ENCODE measurements around the gene FOXN3.

FOXN3 gene

GRCh38 chr14:89186856-89187376, 230.1 kb downstream of the FOXN3 start:
- H3K27me3 Mint-ChIP-seq: no peaks in the 10 kb centered on the region
- peaks cover 51% of the 10 kb centered on the region for H3K36me3 Mint-ChIP-seq (ENCODE audit: low read depth)
- no peak overlapping the region for H3K4me3 Mint-ChIP-seq
- H3K9me3 Mint-ChIP-seq: no peaks in the 10 kb centered on the region
- H3K4me1 Mint-ChIP-seq (ENCODE audit: low read depth): peaks cover 14% of the 10 kb centered on the region
- DNase-seq: no peak
- peak overlapping the region; percentile 42 for H3K27ac Mint-ChIP-seq

- Mint-ChIP-seq H3K4me1 (ENCODE audit: low read depth) (peaks cover 14% of the 10 kb centered on the region), H3K36me3 (ENCODE audit: low read depth) (peaks cover 53% of the 10 kb centered on the region), H3K4me3 (no peak overlapping the region), H3K9me3 (no peaks in the 10 kb centered on the region), H3K27me3 (no peaks in the 10 kb centered on the region), H3K27ac (peak overlapping the region; percentile 42)
- no peak for DNase-seq
Observed at GRCh38 chr14:89185919-89186855, 230.8 kb downstream of the FOXN3 start.

- peak overlapping the region; percentile 2 for H3K27ac Mint-ChIP-seq
- H3K27me3 Mint-ChIP-seq: no peaks in the 10 kb centered on the region
- no peaks in the 10 kb centered on the region for H3K9me3 Mint-ChIP-seq
- peaks cover 10% of the 10 kb centered on the region for H3K4me1 Mint-ChIP-seq (ENCODE audit: low read depth)
- H3K36me3 Mint-ChIP-seq (ENCODE audit: low read depth): peaks cover 53% of the 10 kb centered on the region
- no peak for DNase-seq
- H3K4me3 Mint-ChIP-seq: no peak overlapping the region
Observed at GRCh38 chr14:89184952-89185351, 232.1 kb downstream of the FOXN3 start.

GRCh38 chr14:89182326-89182725, 234.7 kb downstream of the FOXN3 start:
- Mint-ChIP-seq H3K4me1 (ENCODE audit: low read depth) (peaks cover 19% of the 10 kb centered on the region), H3K4me3 (no peak overlapping the region), H3K9me3 (no peaks in the 10 kb centered on the region), H3K36me3 (ENCODE audit: low read depth) (peaks cover 47% of the 10 kb centered on the region), H3K27me3 (no peaks in the 10 kb centered on the region), H3K27ac (no peak overlapping the region)
- no peak for DNase-seq

GRCh38 chr14:89180546-89180945, 236.5 kb downstream of the FOXN3 start:
- Mint-ChIP-seq H3K36me3 (ENCODE audit: low read depth) (peaks cover 49% of the 10 kb centered on the region), H3K4me1 (ENCODE audit: low read depth) (peaks cover 12% of the 10 kb centered on the region), H3K9me3 (no peaks in the 10 kb centered on the region), H3K4me3 (no peak overlapping the region), H3K27me3 (no peaks in the 10 kb centered on the region), H3K27ac (no peak overlapping the region)
- DNase-seq: no peak

- Mint-ChIP-seq H3K4me3 (no peak overlapping the region), H3K27ac (peak overlapping the region; percentile 22), H3K9me3 (no peaks in the 10 kb centered on the region), H3K27me3 (no peaks in the 10 kb centered on the region), H3K4me1 (ENCODE audit: low read depth) (peaks cover 12% of the 10 kb centered on the region), H3K36me3 (ENCODE audit: low read depth) (peaks cover 49% of the 10 kb centered on the region)
- DNase-seq: no peak
Observed at GRCh38 chr14:89179891-89180404, 237.1 kb downstream of the FOXN3 start.

- Mint-ChIP-seq H3K4me3 (no peak overlapping the region), H3K27ac (peak overlapping the region; percentile 35), H3K4me1 (ENCODE audit: low read depth) (peaks cover 12% of the 10 kb centered on the region), H3K27me3 (no peaks in the 10 kb centered on the region), H3K9me3 (no peaks in the 10 kb centered on the region), H3K36me3 (ENCODE audit: low read depth) (peaks cover 59% of the 10 kb centered on the region)
- DNase-seq: no peak
Observed at GRCh38 chr14:89178800-89179535, 238.1 kb downstream of the FOXN3 start.

- Mint-ChIP-seq H3K36me3 (ENCODE audit: low read depth) (peaks cover 60% of the 10 kb centered on the region), H3K4me3 (no peak overlapping the region), H3K9me3 (no peaks in the 10 kb centered on the region), H3K27me3 (no peaks in the 10 kb centered on the region), H3K4me1 (ENCODE audit: low read depth) (peaks cover 12% of the 10 kb centered on the region), H3K27ac (no peak overlapping the region)
- DNase-seq: no peak
Observed at GRCh38 chr14:89178376-89178775, 238.7 kb downstream of the FOXN3 start.

- no peaks in the 10 kb centered on the region for H3K27me3 Mint-ChIP-seq
- no peak overlapping the region for H3K4me3 Mint-ChIP-seq
- no peak overlapping the region for H3K27ac Mint-ChIP-seq
- peaks cover 7% of the 10 kb centered on the region for H3K9me3 Mint-ChIP-seq
- H3K36me3 Mint-ChIP-seq (ENCODE audit: low read depth): peaks cover 76% of the 10 kb centered on the region
- H3K4me1 Mint-ChIP-seq (ENCODE audit: low read depth): peaks cover 12% of the 10 kb centered on the region
- no peak for DNase-seq
Observed at GRCh38 chr14:89175881-89176799, 240.9 kb downstream of the FOXN3 start.

- no peak overlapping the region for H3K4me3 Mint-ChIP-seq
- peaks cover 7% of the 10 kb centered on the region for H3K4me1 Mint-ChIP-seq (ENCODE audit: low read depth)
- H3K9me3 Mint-ChIP-seq: peaks cover 11% of the 10 kb centered on the region
- H3K27ac Mint-ChIP-seq: no peak overlapping the region
- DNase-seq: no peak
- H3K36me3 Mint-ChIP-seq (ENCODE audit: low read depth): peaks cover 94% of the 10 kb centered on the region
- H3K27me3 Mint-ChIP-seq: no peaks in the 10 kb centered on the region
Observed at GRCh38 chr14:89171628-89172027, 245.4 kb downstream of the FOXN3 start.

- Mint-ChIP-seq H3K27me3 (no peaks in the 10 kb centered on the region), H3K9me3 (peaks cover 11% of the 10 kb centered on the region), H3K27ac (no peak overlapping the region), H3K36me3 (ENCODE audit: low read depth) (peaks cover 94% of the 10 kb centered on the region), H3K4me3 (no peak overlapping the region), H3K4me1 (ENCODE audit: low read depth) (peaks cover 8% of the 10 kb centered on the region)
- DNase-seq: no peak
Observed at GRCh38 chr14:89171168-89171567, 245.9 kb downstream of the FOXN3 start.

- Mint-ChIP-seq H3K27ac (no peak overlapping the region), H3K27me3 (no peaks in the 10 kb centered on the region), H3K4me3 (no peak overlapping the region), H3K4me1 (ENCODE audit: low read depth) (peaks cover 24% of the 10 kb centered on the region), H3K9me3 (peaks cover 6% of the 10 kb centered on the region), H3K36me3 (ENCODE audit: low read depth) (peaks cover 88% of the 10 kb centered on the region)
- DNase-seq: no peak
Observed at GRCh38 chr14:89167705-89168104, 249.3 kb downstream of the FOXN3 start.

GRCh38 chr14:89166633-89167032, 250.4 kb downstream of the FOXN3 start:
- Mint-ChIP-seq H3K36me3 (ENCODE audit: low read depth) (peaks cover 88% of the 10 kb centered on the region), H3K4me1 (ENCODE audit: low read depth) (peaks cover 24% of the 10 kb centered on the region), H3K27ac (no peak overlapping the region), H3K9me3 (peaks cover 6% of the 10 kb centered on the region), H3K4me3 (no peak overlapping the region), H3K27me3 (no peaks in the 10 kb centered on the region)
- DNase-seq: no peak

All from activated T-cell treated with anti-CD3 and anti-CD28 coated beads, Interleukin-2, amount 50 U/mL, for 24 hours (primary cell).